Activated CD8-positive, alpha-beta memory T cell treated with anti-CD3 and anti-CD28 coated beads for 36 hours (primary cell): ENCODE results near the gene SAMD11. TPM values are rescaled to one million over a fixed set of nuclear protein-coding genes. Genes with fewer than 3 reads are reported as not detected.
"Not testable (repeated sequence)": the region's sequence is repeated elsewhere in the genome, so short reads cannot be mapped to it uniquely, and the experiment has no call there.

ENCODE experiments used
- CTCF ChIA-PET: fragments of 350-600 bp; sonication (Branson Sonifier 250); formaldehyde crosslinking; loops from one replicate; lab custom pipeline; 2021; ENCODE audit warnings: antibody characterized with exemption; lab: Charles Lee
- POLR2A ChIA-PET: fragments of 350-600 bp; sonication (Branson Sonifier 250); formaldehyde crosslinking; loops from one replicate; lab custom pipeline; 2021; ENCODE audit warnings: antibody characterized with exemption; lab: Charles Lee
- total RNA-seq, 2 experiments: library from RNA; stranded (reverse); gene quantifications; one replicate each; pipeline ENCODE4 v1.2.3, GENCODE V29; 2021

The SAMD11 gene
- total RNA-seq: not detected

GRCh38 chr1:923131-923990 is at the start of gene SAMD11:
SAMD11 (plus strand) TSS chr1:923923; CDS start chr1:924432, 509 bp downstream.
- ChIA-PET POLR2A (interaction anchor here (0.6 kb wide), 1 partner anchor 19 kb away, joined by 3 read pairs; no protein-coding TSS in a partner anchor), CTCF (interaction anchor here (1.4 kb wide), 1 partner anchor 19 kb away, joined by 3 read pairs; no protein-coding TSS in a partner anchor)

GRCh38 chr1:876428-877208 is 47.1 kb upstream of the SAMD11 start:
- CTCF ChIA-PET, POLR2A ChIA-PET: not testable (repeated sequence)

- POLR2A ChIA-PET, CTCF ChIA-PET: not testable (repeated sequence)
Measured at GRCh38 chr1:877209-877986, 46.3 kb upstream of the SAMD11 start.

- POLR2A ChIA-PET: not testable (repeated sequence)
- CTCF ChIA-PET: interaction anchor here (1.5 kb wide), 1 partner anchor 11 kb away, joined by 4 read pairs; no protein-coding TSS in a partner anchor
Measured at GRCh38 chr1:880511-880910, 43.2 kb upstream of the SAMD11 start.

DNA sequence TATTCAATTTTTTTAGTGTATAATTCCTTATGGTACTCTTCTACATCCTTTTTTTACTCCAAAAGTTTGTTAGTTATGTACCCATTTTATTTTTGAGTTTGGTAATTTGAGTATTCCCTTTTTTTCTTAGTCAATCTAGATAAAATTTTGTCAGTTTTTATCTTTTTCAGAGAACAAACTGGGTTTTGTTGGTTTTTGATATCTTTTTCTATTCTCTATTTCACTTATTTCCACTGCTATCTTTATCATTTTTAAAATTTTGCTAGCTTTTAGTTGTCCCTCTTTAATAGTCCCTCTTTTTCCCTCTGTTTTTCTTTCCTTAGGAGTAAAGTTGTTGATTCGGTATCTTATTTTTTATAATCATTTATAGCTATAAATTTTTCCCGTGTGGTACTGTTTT is 42.8 kb upstream of the SAMD11 start:
- POLR2A ChIA-PET: not testable (repeated sequence)
- CTCF ChIA-PET: interaction anchor here (1.5 kb wide), 1 partner anchor 12 kb away, joined by 4 read pairs; no protein-coding TSS in a partner anchor

DNA sequence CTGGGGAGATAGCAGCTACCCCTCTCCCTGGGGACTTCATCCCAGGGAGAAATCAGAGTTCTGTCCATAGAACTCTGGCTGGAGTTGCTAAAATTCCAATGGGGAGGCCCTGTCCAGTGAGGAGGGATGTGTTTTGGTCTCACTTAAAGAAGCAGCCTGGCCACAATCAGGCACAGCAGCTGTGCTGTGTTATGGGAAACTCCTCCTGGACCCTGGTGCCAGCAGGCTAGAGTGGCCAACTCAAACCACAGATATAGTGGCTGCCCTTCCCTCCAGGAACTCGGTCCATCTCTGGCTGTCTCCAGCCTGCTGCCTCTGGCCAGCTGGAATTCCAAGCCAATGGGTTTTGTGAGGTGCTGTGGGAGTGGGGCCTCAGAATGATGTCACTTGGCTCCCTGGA is 37.4 kb upstream of the SAMD11 start:
- ChIA-PET CTCF (interaction anchor here (0.9 to 1.0 kb wide), 2 partner anchors 17 to 115 kb away, joined by 3 to 4 read pairs; no protein-coding TSS in a partner anchor), POLR2A (no interaction called here)

- ChIA-PET POLR2A (no interaction called here), CTCF (interaction anchor here (0.9 to 1.0 kb wide), 2 partner anchors 17 to 115 kb away, joined by 3 to 4 read pairs; no protein-coding TSS in a partner anchor)
Measured at GRCh38 chr1:886760-887159, 37.0 kb upstream of the SAMD11 start.

DNA sequence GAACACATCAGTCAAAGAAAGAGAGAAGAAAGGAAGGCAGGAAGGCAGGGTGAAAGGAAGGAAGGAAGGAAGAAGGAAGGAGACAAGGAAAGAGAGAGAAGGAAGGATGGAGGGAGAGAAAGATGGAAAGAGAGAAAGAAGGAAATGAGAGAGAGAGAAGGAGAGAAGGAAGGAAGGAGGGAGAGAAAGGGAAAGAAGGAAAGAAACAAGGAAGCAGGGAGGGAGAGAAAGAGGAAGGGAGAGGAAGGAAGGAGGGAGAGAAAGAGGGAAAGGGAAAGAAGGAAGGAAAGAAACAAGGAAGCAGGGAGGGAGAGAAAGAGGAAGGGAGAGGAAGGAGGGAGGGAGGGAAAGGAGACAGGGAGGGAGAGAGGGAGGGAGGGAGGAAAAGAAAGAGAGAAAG is 35.4 kb upstream of the SAMD11 start:
- POLR2A ChIA-PET: no interaction called here
- CTCF ChIA-PET: no interaction called here

DNA sequence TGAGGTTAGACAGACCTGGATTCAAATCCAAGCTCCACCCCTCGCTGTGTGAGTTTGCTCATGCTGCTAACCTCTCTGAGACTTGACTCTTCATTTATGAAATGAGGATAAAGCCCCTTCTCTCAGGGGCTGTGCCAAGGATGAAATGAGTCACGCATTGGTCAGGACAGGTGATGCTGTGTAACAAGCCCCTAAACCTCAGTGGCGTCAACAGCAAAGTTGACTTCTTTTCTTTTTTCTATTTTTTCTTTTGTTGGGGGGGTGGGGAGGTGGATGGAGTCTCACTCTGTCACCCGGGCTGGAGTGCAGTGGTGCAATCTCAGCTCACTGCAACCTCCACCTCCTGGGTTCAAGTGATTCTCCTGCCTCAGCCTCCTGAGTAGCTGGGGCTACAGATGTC is 33.9 kb upstream of the SAMD11 start:
- CTCF ChIA-PET: interaction anchor here (0.6 to 0.8 kb wide), 2 partner anchors 50 to 114 kb away, joined by 3 read pairs; no protein-coding TSS in a partner anchor
- POLR2A ChIA-PET: not testable (repeated sequence)

DNA sequence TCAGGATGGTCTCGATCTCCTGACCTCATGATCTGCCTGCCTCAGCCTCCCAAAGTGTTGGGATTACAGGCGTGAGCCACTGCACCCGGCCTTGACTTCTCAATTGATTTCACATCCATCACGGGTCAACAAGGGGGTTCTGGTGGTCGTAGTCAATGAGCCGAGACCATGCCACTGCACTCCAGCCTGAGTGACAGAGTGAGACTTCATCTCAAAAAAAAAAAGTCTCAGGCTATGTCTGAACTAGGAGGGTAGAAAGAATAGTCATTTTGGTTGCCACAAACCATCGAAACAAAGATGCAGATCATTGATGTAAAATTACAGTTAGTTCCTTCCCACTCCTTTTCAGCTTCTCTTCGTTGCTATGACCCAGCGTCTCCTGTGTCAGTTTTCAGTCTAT is 33.5 kb upstream of the SAMD11 start:
- POLR2A ChIA-PET: not testable (repeated sequence)
- CTCF ChIA-PET: interaction anchor here (0.6 to 0.8 kb wide), 2 partner anchors 49 to 114 kb away, joined by 3 read pairs; no protein-coding TSS in a partner anchor

GRCh38 chr1:890661-891060 is 33.1 kb upstream of the SAMD11 start:
- CTCF ChIA-PET: interaction anchor here (0.6 to 0.8 kb wide), 2 partner anchors 49 to 351 kb away, joined by 3 to 5 read pairs; no protein-coding TSS in a partner anchor
- POLR2A ChIA-PET: no interaction called here

DNA sequence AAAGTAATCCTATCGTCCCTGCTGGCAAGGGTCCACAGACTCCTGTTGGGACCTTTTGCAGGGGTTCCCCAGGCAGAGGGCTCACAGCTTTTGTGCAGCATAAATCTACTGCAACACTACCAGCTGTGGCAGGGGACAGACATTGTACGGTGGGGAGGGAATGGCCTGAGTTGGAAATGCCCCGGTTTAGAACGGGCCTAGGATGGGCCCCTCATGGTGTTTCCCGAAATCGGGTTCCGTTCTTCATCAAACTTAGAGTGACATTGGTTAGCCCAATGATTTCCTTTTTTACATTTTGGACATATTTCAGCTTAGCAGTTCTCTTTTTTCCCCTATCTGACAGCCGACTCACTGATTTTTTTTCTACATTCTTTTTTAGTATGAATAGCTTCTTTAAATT is 26.5 kb upstream of the SAMD11 start:
- CTCF ChIA-PET: no interaction called here
- POLR2A ChIA-PET: no interaction called here

DNA sequence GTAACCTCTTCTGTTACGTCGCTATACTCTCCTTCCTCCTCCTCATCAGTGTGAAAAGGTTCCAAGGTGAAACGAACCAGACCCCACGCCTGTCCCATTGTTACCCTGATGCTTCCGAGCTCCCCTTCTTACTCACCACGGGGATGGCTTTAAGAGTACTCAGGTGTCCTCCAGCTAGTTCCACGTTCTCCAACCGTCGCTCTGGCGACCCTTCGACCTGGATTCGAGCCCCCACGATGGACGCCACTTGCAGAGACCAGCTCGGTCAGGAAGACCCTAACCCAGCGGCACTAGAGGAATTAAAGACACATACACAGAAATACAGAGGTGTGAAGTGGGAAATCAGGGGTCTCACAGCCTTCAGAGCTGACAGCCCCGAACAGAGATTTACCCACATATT is 25.8 kb upstream of the SAMD11 start:
- CTCF ChIA-PET, POLR2A ChIA-PET: not testable (repeated sequence)

DNA sequence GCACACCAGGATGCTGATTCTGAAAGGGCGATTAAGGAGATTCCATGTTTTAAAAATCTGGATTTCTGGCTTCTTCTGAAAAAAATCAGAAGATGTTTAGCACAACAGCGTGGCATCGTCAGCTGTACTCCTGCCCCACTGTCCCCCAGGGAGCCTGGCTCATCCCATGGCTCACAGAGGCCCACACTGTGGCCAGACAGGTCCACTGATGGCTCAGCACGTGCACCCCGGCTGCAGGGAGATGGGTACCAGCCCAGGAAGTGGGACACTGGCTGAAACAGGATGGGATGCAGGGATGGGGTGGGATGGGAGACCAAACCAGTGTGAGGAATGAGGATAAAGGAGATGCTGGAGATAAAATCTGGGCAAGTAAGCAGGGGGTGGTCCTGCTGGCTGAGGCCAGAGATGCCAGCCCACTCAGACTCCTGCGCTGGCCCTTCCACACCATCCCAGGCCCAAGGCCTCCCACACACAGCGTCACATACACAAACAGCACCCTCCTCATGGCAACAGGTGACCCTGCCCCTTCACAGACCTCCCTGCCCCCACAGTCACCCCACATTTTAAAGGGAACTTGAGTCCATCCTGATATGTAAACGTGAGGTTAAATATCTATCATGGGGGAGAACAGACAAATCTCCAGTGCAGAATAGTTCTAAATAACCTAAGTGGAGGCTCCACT is 23.9 kb upstream of the SAMD11 start:
- POLR2A ChIA-PET: no interaction called here

GRCh38 chr1:901108-901859 is 22.4 kb upstream of the SAMD11 start:
- CTCF ChIA-PET: no interaction called here
- POLR2A ChIA-PET: no interaction called here

More for the DNA sequence above, 23.9 kb upstream of the SAMD11 start:
- CTCF ChIA-PET: no interaction called here

- ChIA-PET POLR2A (no interaction called here), CTCF (interaction anchor here (1.2 kb wide), 1 partner anchor 116 kb away, joined by 3 read pairs; no protein-coding TSS in a partner anchor)
Measured at GRCh38 chr1:902802-903201, 20.9 kb upstream of the SAMD11 start.

DNA sequence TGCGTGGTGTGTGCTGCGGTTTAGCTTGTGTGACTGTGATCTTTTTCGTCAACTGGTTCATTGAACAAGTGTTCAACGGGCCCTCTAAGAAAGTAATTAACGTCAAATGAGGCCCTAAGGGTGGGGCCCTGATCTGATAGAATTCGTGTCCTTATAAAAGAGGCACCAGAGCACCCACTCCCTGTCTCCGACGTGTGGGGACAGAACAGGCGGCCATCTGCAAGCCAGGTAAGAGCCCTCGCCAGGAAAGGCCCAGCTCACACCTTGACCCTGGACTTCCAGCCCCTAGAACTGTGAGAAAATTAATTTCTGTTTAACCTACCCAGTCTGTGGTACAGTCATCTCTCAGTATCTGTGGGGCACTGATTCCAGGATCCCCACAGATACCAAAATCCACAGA is 20.4 kb upstream of the SAMD11 start:
- POLR2A ChIA-PET: no interaction called here
- CTCF ChIA-PET: interaction anchor here (1.2 to 2.4 kb wide), 2 partner anchors 12 to 116 kb away, joined by 3 to 8 read pairs; no protein-coding TSS in a partner anchor
